ENCODE measurements around the gene TNP1. TPM values are rescaled to one million over a fixed set of nuclear protein-coding genes. Genes with fewer than 3 reads are reported as not detected.

The TNP1 gene
- polyA plus RNA-seq, 4 donors = not detected

DNA sequence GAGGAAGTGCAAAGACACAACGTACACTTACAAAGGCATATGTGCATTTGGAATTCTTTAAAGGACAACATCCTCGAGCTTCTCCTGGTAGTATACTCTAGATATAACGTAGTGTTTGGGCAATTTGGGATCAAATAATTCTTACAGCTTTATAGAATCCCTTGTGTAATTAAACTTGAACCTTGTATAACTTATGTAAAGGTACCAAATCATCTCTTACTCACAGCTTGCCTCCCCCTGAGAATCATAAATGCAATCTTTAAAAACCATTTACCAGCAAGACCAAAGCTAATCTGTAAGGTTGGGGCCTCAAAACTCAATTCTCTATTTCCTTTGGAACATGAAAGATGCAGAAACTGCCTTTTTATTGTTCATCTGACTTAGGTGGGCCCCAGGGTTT lies 12.2 kb upstream of the TNP1 start:
- H3K9me3 ChIP-seq (ENCODE audit: control insufficient read depth in 2 of 2, insufficient read depth in 1 of 2, low read depth in 1 of 2, low read length in 1 of 2) = no peaks in the 10 kb centered on the region
- DNase-seq (no peak), FAIRE-seq (no peak)
- H3K27me3 ChIP-seq (ENCODE audit: control insufficient read depth in 3 of 3, insufficient read depth in 3 of 3, low read length in 3 of 3) = no peaks in the 10 kb centered on the region
- peaks cover 0 to 39% (median 2%) of the 10 kb centered on the region in 3 donors for H3K4me1 ChIP-seq (ENCODE audit: control insufficient read depth in 3 of 3, insufficient read depth in 2 of 3, low read depth in 1 of 3, low read length in 2 of 3)
- no peaks in the 10 kb centered on the region for H3K36me3 ChIP-seq (ENCODE audit: control insufficient read depth in 3 of 3, insufficient read depth in 2 of 3, low read depth in 1 of 3, low read length in 3 of 3)
- H3K4me3 ChIP-seq (ENCODE audit: low read depth in 1 of 3, low read length in 3 of 3) = no peak overlapping the region
- 71 to 78% (median 75%) methylated on average over 3 of the region's 3 CpGs for WGBS, 3 donors
- peak overlapping the region in 1 of 3 donors; percentile 82 for H3K27ac ChIP-seq (ENCODE audit: low read depth in 1 of 3, low read length in 2 of 3)

- no peaks in the 10 kb centered on the region for H3K27me3 ChIP-seq (ENCODE audit: control insufficient read depth in 3 of 3, insufficient read depth in 3 of 3, low read length in 3 of 3)
- H3K9me3 ChIP-seq (ENCODE audit: control insufficient read depth in 2 of 2, insufficient read depth in 1 of 2, low read depth in 1 of 2, low read length in 1 of 2) = no peaks in the 10 kb centered on the region
- 5 to 49% (median 26%) methylated on average over 4 of the region's 4 CpGs for WGBS, 3 donors
- peak overlapping the region in 1 of 3 donors; percentile 84 for H3K27ac ChIP-seq (ENCODE audit: low read depth in 1 of 3, low read length in 2 of 3)
- peaks cover 0 to 39% (median 2%) of the 10 kb centered on the region in 3 donors for H3K4me1 ChIP-seq (ENCODE audit: control insufficient read depth in 3 of 3, insufficient read depth in 2 of 3, low read depth in 1 of 3, low read length in 2 of 3)
- no peaks in the 10 kb centered on the region for H3K36me3 ChIP-seq (ENCODE audit: control insufficient read depth in 3 of 3, insufficient read depth in 2 of 3, low read depth in 1 of 3, low read length in 3 of 3)
- H3K4me3 ChIP-seq (ENCODE audit: low read depth in 1 of 3, low read length in 3 of 3) = no peak overlapping the region
- DNase-seq (peak; percentile 64 to 89), FAIRE-seq (no peak)
Observed at GRCh38 chr2:216871333-216871934, 11.6 kb upstream of the TNP1 start.

GRCh38 chr2:216870508-216871332 lies 10.9 kb upstream of the TNP1 start:
- Histone ChIP-seq H3K27ac (ENCODE audit: low read depth in 1 of 3, low read length in 2 of 3) (peak overlapping the region in 1 of 3 donors; percentile 84), H3K9me3 (ENCODE audit: control insufficient read depth in 2 of 2, insufficient read depth in 1 of 2, low read depth in 1 of 2, low read length in 1 of 2) (no peaks in the 10 kb centered on the region), H3K4me3 (ENCODE audit: low read depth in 1 of 3, low read length in 3 of 3) (no peak overlapping the region), H3K36me3 (ENCODE audit: control insufficient read depth in 3 of 3, insufficient read depth in 2 of 3, low read depth in 1 of 3, low read length in 3 of 3) (no peaks in the 10 kb centered on the region), H3K4me1 (ENCODE audit: control insufficient read depth in 3 of 3, insufficient read depth in 2 of 3, low read depth in 1 of 3, low read length in 2 of 3) (peaks cover 0 to 39% (median 2%) of the 10 kb centered on the region in 3 donors), H3K27me3 (ENCODE audit: control insufficient read depth in 3 of 3, insufficient read depth in 3 of 3, low read length in 3 of 3) (no peaks in the 10 kb centered on the region)
- no peak for FAIRE-seq
- WGBS, 3 donors = 84 to 91% (median 85%) methylated on average over 3 of the region's 3 CpGs
- no peak for DNase-seq

- Histone ChIP-seq H3K27me3 (ENCODE audit: control insufficient read depth in 3 of 3, insufficient read depth in 3 of 3, low read length in 3 of 3) (no peaks in the 10 kb centered on the region), H3K27ac (ENCODE audit: low read depth in 1 of 3, low read length in 2 of 3) (no peak overlapping the region), H3K9me3 (ENCODE audit: control insufficient read depth in 2 of 2, insufficient read depth in 1 of 2, low read depth in 1 of 2, low read length in 1 of 2) (no peaks in the 10 kb centered on the region), H3K36me3 (ENCODE audit: control insufficient read depth in 3 of 3, insufficient read depth in 2 of 3, low read depth in 1 of 3, low read length in 3 of 3) (no peaks in the 10 kb centered on the region), H3K4me1 (ENCODE audit: control insufficient read depth in 3 of 3, insufficient read depth in 2 of 3, low read depth in 1 of 3, low read length in 2 of 3) (peaks cover 0 to 28% (median 0%) of the 10 kb centered on the region in 3 donors), H3K4me3 (ENCODE audit: low read depth in 1 of 3, low read length in 3 of 3) (no peak overlapping the region)
- no peak for FAIRE-seq
- WGBS, 3 donors = 84 to 90% (median 84%) methylated on average over 3 of the region's 3 CpGs
- no peak for DNase-seq
Observed at GRCh38 chr2:216866515-216867095, 6.7 kb upstream of the TNP1 start.

- no peak overlapping the region for H3K27ac ChIP-seq (ENCODE audit: low read depth in 1 of 3, low read length in 2 of 3)
- no peak for DNase-seq
- FAIRE-seq = no peak
- peaks cover 0 to 20% (median 0%) of the 10 kb centered on the region in 3 donors for H3K4me1 ChIP-seq (ENCODE audit: control insufficient read depth in 3 of 3, insufficient read depth in 2 of 3, low read depth in 1 of 3, low read length in 2 of 3)
- 91 to 94% (median 92%) methylated on average over 3 of the region's 3 CpGs for WGBS, 3 donors
- H3K9me3 ChIP-seq (ENCODE audit: control insufficient read depth in 2 of 2, insufficient read depth in 1 of 2, low read depth in 1 of 2, low read length in 1 of 2) = no peaks in the 10 kb centered on the region
- no peaks in the 10 kb centered on the region for H3K27me3 ChIP-seq (ENCODE audit: control insufficient read depth in 3 of 3, insufficient read depth in 3 of 3, low read length in 3 of 3)
- no peaks in the 10 kb centered on the region for H3K36me3 ChIP-seq (ENCODE audit: control insufficient read depth in 3 of 3, insufficient read depth in 2 of 3, low read depth in 1 of 3, low read length in 3 of 3)
- no peak overlapping the region for H3K4me3 ChIP-seq (ENCODE audit: low read depth in 1 of 3, low read length in 3 of 3)
Observed at GRCh38 chr2:216865658-216866057, 5.8 kb upstream of the TNP1 start.

GRCh38 chr2:216863946-216864345 lies 4.1 kb upstream of the TNP1 start:
- whole genome bisulfite sequencing, 3 donors = 60 to 67% (median 66%) methylated on average over 4 of the region's 4 CpGs

DNA sequence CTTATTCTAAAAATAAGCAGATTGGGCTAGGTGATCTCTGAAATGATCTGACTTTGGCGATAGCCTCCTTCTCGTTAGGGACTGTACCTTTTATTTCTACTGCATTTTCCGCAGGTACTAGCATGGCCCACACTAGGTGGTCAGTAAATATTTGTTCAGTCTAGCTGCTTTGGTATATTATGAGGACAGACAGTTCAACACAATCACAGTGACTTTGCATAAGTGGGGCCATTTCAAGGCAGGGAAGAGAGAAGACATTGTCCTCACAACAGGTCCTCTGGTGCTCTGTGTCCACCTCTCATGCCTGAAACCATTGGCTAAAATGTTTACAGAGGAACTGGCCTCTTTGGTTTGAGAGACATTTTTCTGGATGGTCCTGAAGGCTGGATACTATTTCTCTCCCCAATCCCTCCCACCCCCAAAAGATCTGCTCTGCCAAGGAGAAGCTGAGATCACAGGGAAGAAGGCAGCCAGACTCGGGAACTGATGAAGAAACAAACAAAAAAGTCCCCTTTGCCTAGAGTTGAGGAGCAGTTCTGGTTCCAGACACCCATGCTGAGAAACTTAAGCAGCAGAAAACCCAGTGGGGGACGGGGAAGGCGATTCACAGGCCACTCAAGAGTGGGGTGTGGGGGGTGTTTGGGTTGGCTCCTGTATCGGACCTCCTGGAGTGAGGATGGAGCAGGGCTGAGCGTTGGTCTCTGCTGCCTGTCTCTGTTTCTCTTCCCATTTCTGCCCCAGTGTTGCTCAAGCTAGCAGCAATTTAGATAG lies 2.9 kb upstream of the TNP1 start:
- no peak for FAIRE-seq
- no peaks in the 10 kb centered on the region for H3K27me3 ChIP-seq (ENCODE audit: control insufficient read depth in 3 of 3, insufficient read depth in 3 of 3, low read length in 3 of 3)
- no peak overlapping the region for H3K4me3 ChIP-seq (ENCODE audit: low read depth in 1 of 3, low read length in 3 of 3)
- peaks cover 0 to 18% (median 0%) of the 10 kb centered on the region in 3 donors for H3K4me1 ChIP-seq (ENCODE audit: control insufficient read depth in 3 of 3, insufficient read depth in 2 of 3, low read depth in 1 of 3, low read length in 2 of 3)
- no peaks in the 10 kb centered on the region for H3K36me3 ChIP-seq (ENCODE audit: control insufficient read depth in 3 of 3, insufficient read depth in 2 of 3, low read depth in 1 of 3, low read length in 3 of 3)
- no peaks in the 10 kb centered on the region for H3K9me3 ChIP-seq (ENCODE audit: control insufficient read depth in 2 of 2, insufficient read depth in 1 of 2, low read depth in 1 of 2, low read length in 1 of 2)
- H3K27ac ChIP-seq (ENCODE audit: low read depth in 1 of 3, low read length in 2 of 3) = peak overlapping the region in 1 of 3 donors; percentile 79
- no peak for DNase-seq
- WGBS, 3 donors = 79 to 88% (median 81%) methylated on average over 8 of the region's 8 CpGs

More at GRCh38 chr2:216863946-216864345, 4.1 kb upstream of the TNP1 start:
- Histone ChIP-seq H3K9me3 (ENCODE audit: control insufficient read depth in 2 of 2, insufficient read depth in 1 of 2, low read depth in 1 of 2, low read length in 1 of 2) (no peaks in the 10 kb centered on the region), H3K36me3 (ENCODE audit: control insufficient read depth in 3 of 3, insufficient read depth in 2 of 3, low read depth in 1 of 3, low read length in 3 of 3) (no peaks in the 10 kb centered on the region), H3K27ac (ENCODE audit: low read depth in 1 of 3, low read length in 2 of 3) (peak overlapping the region in 1 of 3 donors; percentile 79), H3K4me1 (ENCODE audit: control insufficient read depth in 3 of 3, insufficient read depth in 2 of 3, low read depth in 1 of 3, low read length in 2 of 3) (peaks cover 0 to 16% (median 0%) of the 10 kb centered on the region in 3 donors), H3K27me3 (ENCODE audit: control insufficient read depth in 3 of 3, insufficient read depth in 3 of 3, low read length in 3 of 3) (no peaks in the 10 kb centered on the region), H3K4me3 (ENCODE audit: low read depth in 1 of 3, low read length in 3 of 3) (no peak overlapping the region)
- FAIRE-seq (no peak), DNase-seq (peak in 1 of 2 donors; percentile 83)
